Testis (tissue), 2 donors: Measurements from ENCODE around the gene KCNQ5.

Experiments used
- CTCF ChIP-seq, 3 experiments: fragments of 450-650 bp in 2 of 3; fragments of 200-600 bp in 1 of 3; sonication (generic) in 1 of 3; IDR thresholded peaks; one replicate each; pipeline ENCODE4 v1.5.1; 2016 to 2019; ENCODE audit warnings: antibody characterized with exemption in 3 of 3, mild to moderate bottlenecking in 2 of 3, moderate library complexity in 1 of 3
- POLR2A ChIP-seq: fragments of 450-650 bp; IDR thresholded peaks from one replicate; pipeline ENCODE4 v1.6.1; 2017; ENCODE audit warnings: antibody characterized with exemption, mild to moderate bottlenecking, moderate library complexity

- TF ChIP-seq CTCF (IDR thresholded peaks at IDR 0.05) = no peak
- no peak for TF ChIP-seq POLR2A
These were observed 289.7 kb downstream of the KCNQ5 start for GRCh38 chr6:72911463-72912155.
